Activated CD4-positive, alpha-beta T cell treated with anti-CD3 and anti-CD28 coated beads, Interleukin-2, amount 10 ng/mL, durations not matched to agents 7 days and 5 days (primary cell): ENCODE measurements around the gene PSMD2. TPM values are rescaled to one million over a fixed set of nuclear protein-coding genes. Genes with fewer than 3 reads are reported as not detected.

Source experiments
- CTCF ChIA-PET: fragments of 350-600 bp; sonication (Branson Sonifier 250); formaldehyde crosslinking; loops from one replicate; lab custom pipeline; 2021; ENCODE audit warnings: antibody characterized with exemption; lab: Charles Lee
- POLR2A ChIA-PET: fragments of 350-600 bp; sonication (Branson Sonifier 250); formaldehyde crosslinking; loops from one replicate; lab custom pipeline; 2021; ENCODE audit warnings: antibody characterized with exemption; lab: Charles Lee
- DNase-seq: peaks from one replicate; pipeline ENCODE4 v3.0.0-alpha.2; 2020
- H3K27ac Mint-ChIP-seq: one replicate; pipeline ENCODE4 v1.8.0; 2021; ENCODE audit warnings: mild to moderate bottlenecking, moderate library complexity, mixed read lengths
- H3K27me3 Mint-ChIP-seq: one replicate; pipeline ENCODE4 v1.8.0; 2021; ENCODE audit warnings: mixed read lengths
- H3K36me3 Mint-ChIP-seq: one replicate; pipeline ENCODE4 v1.8.0; 2021; ENCODE audit warnings: low read depth, mixed read lengths
- H3K4me1 Mint-ChIP-seq: one replicate; pipeline ENCODE4 v1.8.0; 2021; ENCODE audit warnings: mixed read lengths
- H3K4me3 Mint-ChIP-seq: one replicate; pipeline ENCODE4 v1.8.0; 2021; ENCODE audit warnings: mild to moderate bottlenecking, moderate library complexity, mixed read lengths
- H3K9me3 Mint-ChIP-seq: one replicate; pipeline ENCODE4 v1.8.0; 2021; ENCODE audit warnings: mixed read lengths
- total RNA-seq, 2 experiments: library from RNA; stranded (reverse); gene quantifications; one replicate each; pipeline ENCODE4 v1.2.3, GENCODE V29; 2021

PSMD2 gene
- total RNA-seq, 2 experiments from 2014 or later = 188 to 193 TPM

DNA sequence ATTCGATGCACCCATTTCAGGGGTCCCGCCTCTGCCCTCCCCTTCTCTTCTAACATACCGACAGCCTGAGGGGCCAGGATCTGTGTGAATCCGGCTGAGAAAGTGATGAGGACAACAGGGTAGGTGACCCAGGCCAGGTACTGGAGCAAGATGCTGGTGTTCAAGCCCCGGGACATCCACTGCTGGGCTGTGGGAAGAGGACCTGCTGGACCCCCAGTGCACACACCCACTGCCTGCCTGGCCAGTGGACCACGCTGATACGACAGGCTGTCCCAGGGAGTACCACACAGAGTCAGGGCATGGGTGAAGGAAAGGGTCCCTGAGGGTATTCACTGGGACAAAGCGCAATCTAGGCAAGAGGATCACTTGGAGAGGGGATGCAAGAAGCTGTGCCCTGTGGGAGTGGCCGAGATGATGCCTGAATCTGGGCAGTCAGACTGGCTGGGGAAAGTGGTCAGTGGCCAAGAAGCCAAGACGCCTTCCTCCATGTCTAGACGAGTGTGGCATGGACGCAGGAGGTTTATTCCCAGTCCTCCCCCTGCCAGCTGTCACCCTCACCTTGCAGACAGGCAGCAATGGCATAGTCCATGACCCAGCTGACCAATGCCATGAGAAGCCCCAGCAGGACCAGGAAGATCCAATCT lies 59.2 kb downstream of the PSMD2 start:
- ChIA-PET CTCF (no interaction called here), POLR2A (no interaction called here)
- no peaks in the 10 kb centered on the region for H3K9me3 Mint-ChIP-seq
- H3K27me3 Mint-ChIP-seq = no peaks in the 10 kb centered on the region
- H3K4me3 Mint-ChIP-seq = no peak overlapping the region
- DNase-seq = no peak
- H3K27ac Mint-ChIP-seq = no peak overlapping the region
- peaks cover under 1% of the 10 kb centered on the region for H3K36me3 Mint-ChIP-seq
- H3K4me1 Mint-ChIP-seq = peaks cover 9% of the 10 kb centered on the region

Other genes starting within 250 kb of the PSMD2 start
- not detected for gene HTR3C, start 246.2 kb upstream of the PSMD2 start, total RNA-seq
- gene HTR3E, start 202.2 kb upstream of the PSMD2 start, total RNA-seq = not detected
- 10 to 100 TPM; 53.0 to 60.0 TPM for gene EIF2B5, start 163.9 kb upstream of the PSMD2 start, total RNA-seq
- gene DVL3, start 143.9 kb upstream of the PSMD2 start, total RNA-seq = 10 to 100 TPM; 35.0 to 36.3 TPM
- 100 to 1,000 TPM; 222 to 223 TPM for gene AP2M1, start 124.4 kb upstream of the PSMD2 start, total RNA-seq
- 10 to 100 TPM; 62.2 to 64.4 TPM for gene ABCF3, start 113.0 kb upstream of the PSMD2 start, total RNA-seq
- not detected for gene VWA5B2, start 69.7 kb upstream of the PSMD2 start, total RNA-seq
- 10 to 100 TPM; 43.2 to 45.7 TPM for gene ALG3, start 50.3 kb upstream of the PSMD2 start, total RNA-seq
- gene EEF1AKMT4, start 49.6 kb upstream of the PSMD2 start, total RNA-seq = 1 to 10 TPM; 4.2 to 4.7 TPM
- not detected for gene CAMK2N2, start 37.7 kb upstream of the PSMD2 start, total RNA-seq
- not detected for gene ECE2, start 23.2 kb upstream of the PSMD2 start, total RNA-seq
- gene EIF4G1, start 15.4 kb downstream of the PSMD2 start, total RNA-seq = 100 to 1,000 TPM; 269 to 300 TPM
- 1 to 10 TPM; 3.6 to 4.4 TPM for gene FAM131A, start 38.4 kb downstream of the PSMD2 start, total RNA-seq
- gene CLCN2, start 62.4 kb downstream of the PSMD2 start, total RNA-seq = 1 to 10 TPM; 3.0 to 3.6 TPM
- 10 to 100 TPM; 74.4 to 79.9 TPM for gene POLR2H, start 62.5 kb downstream of the PSMD2 start, total RNA-seq
- gene THPO, start 79.0 kb downstream of the PSMD2 start, total RNA-seq = not detected
- gene CHRD, start 80.8 kb downstream of the PSMD2 start, total RNA-seq = not detected